HL-60 (cell line): ENCODE measurements around the gene SDF4.

Experiments
- CTCF ChIP-seq: IDR thresholded peaks from one replicate; pipeline ENCODE4 v1.5.1; 2011; ENCODE audit warnings: low read length, control low read depth, inconsistent platforms; ENCODE audit not compliant: insufficient read depth
- GABPA ChIP-seq: IDR thresholded peaks from 2 replicates; pipeline ENCODE4 v1.6.1; 2012; ENCODE audit warnings: low read depth
- POLR2AphosphoS5 ChIP-seq: IDR thresholded peaks from 2 replicates; pipeline ENCODE4 v1.6.1; 2012; ENCODE audit warnings: low read depth
- REST ChIP-seq: IDR thresholded peaks from 2 replicates; pipeline ENCODE4 v1.6.1; 2012; ENCODE audit warnings: low read depth; ENCODE audit not compliant: insufficient replicate concordance
- SPI1 ChIP-seq: IDR thresholded peaks from 2 replicates; pipeline ENCODE4 v1.6.1; 2012; ENCODE audit warnings: low read depth, mild to moderate bottlenecking, borderline replicate concordance

- TF ChIP-seq CTCF (no peak), POLR2AphosphoS5 (no peak), GABPA (no peak), REST (no peak), SPI1 (no peak)
Observed at GRCh38 chr1:1233567-1233892, 1.7 kb upstream of the SDF4 start.
